HUES48 (cell line): ENCODE results near the gene MAPK6.
"Not testable (repeated sequence)": the region's sequence is repeated elsewhere in the genome, so short reads cannot be mapped to it uniquely, and the experiment has no call there.

Experiments used
- H3K27ac ChIP-seq: one replicate; pipeline ENCODE4 v1.7.0; 2013; ENCODE audit warnings: low read depth, low read length, inconsistent platforms
- H3K27me3 ChIP-seq: 2 replicates; pipeline ENCODE4 v1.6.1; 2013; ENCODE audit warnings: mild to moderate bottlenecking, low read length; ENCODE audit not compliant: control insufficient read depth, insufficient read depth
- H3K36me3 ChIP-seq: 2 replicates; pipeline ENCODE4 v1.6.1; 2013; ENCODE audit warnings: low read length; ENCODE audit not compliant: control insufficient read depth, insufficient read depth
- H3K4me1 ChIP-seq: 2 replicates; pipeline ENCODE4 v1.6.1; 2013; ENCODE audit warnings: mild to moderate bottlenecking, low read length; ENCODE audit not compliant: control insufficient read depth, insufficient read depth
- H3K4me3 ChIP-seq: 2 replicates; pipeline ENCODE4 v1.5.1; 2013; ENCODE audit warnings: mild to moderate bottlenecking, low read depth, low read length
- H3K9ac ChIP-seq: 2 replicates; pipeline ENCODE4 v1.6.1; 2013; ENCODE audit warnings: mild to moderate bottlenecking, low read depth, low read length, moderate library complexity
- H3K9me3 ChIP-seq: 2 replicates; pipeline ENCODE4 v1.6.1; 2013; ENCODE audit warnings: low read length; ENCODE audit not compliant: control insufficient read depth, insufficient read depth

The MAPK6 gene

GRCh38 chr15:52023169-52023922 lies 4.3 kb downstream of the MAPK6 start:
- Histone ChIP-seq H3K9me3 (no peaks in the 10 kb centered on the region), H3K27ac (peak overlapping the region; percentile 12), H3K27me3 (no peaks in the 10 kb centered on the region), H3K4me1 (peaks cover 24% of the 10 kb centered on the region), H3K4me3 (no peak overlapping the region), H3K36me3 (peaks cover under 1% of the 10 kb centered on the region; the same call in 1 of the 2 replicates), H3K9ac (no peak overlapping the region)

DNA sequence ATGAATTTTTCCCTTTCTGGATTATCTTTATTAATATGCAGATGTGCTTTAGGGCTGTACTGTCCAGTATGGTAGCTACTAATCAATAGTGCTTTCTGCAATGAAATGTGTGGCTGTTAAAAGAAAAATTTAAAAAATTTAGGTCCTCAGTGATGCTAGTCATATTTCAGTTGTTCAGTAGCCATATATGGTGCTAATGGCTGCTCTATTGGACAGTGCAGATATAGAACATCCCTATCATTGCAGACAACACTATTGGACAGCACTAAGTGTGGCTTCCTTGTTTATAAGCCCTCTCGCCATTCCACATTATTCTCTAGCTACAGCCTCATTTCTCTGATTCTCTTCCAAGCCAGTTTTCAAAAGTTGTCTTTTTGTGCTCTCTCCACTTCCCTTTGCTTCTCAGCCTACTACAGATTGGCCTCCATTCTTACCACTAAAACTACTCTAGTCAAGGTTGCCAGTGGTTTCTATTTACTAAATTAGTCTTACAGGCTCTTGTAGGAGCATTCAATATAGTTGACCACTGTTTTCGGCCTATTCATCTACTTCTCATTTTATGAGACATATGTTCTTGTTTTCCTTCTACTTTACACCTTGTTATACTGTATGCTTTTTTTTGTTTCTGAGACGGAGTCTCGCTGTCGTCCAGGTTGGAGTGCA lies 9.5 kb downstream of the MAPK6 start:
- Histone ChIP-seq H3K36me3 (peaks cover 6% of the 10 kb centered on the region; the same call in 1 of the 2 replicates), H3K27ac (no peak overlapping the region), H3K4me1 (peaks cover 11% of the 10 kb centered on the region)

GRCh38 chr15:52030010-52030409 lies 11.0 kb downstream of the MAPK6 start:
- H3K4me3 ChIP-seq, result no peak overlapping the region
- H3K36me3 ChIP-seq, result peaks cover 6% of the 10 kb centered on the region; the same call in 1 of the 2 replicates
- H3K9ac ChIP-seq, result no peak overlapping the region
- no peak overlapping the region for H3K27ac ChIP-seq
- no peaks in the 10 kb centered on the region for H3K27me3 ChIP-seq
- peaks cover 11% of the 10 kb centered on the region for H3K4me1 ChIP-seq
- no peaks in the 10 kb centered on the region for H3K9me3 ChIP-seq

More for the DNA sequence above, 9.5 kb downstream of the MAPK6 start:
- no peak overlapping the region for H3K9ac ChIP-seq
- H3K9me3 ChIP-seq, result no peaks in the 10 kb centered on the region
- H3K4me3 ChIP-seq, result no peak overlapping the region
- no peaks in the 10 kb centered on the region for H3K27me3 ChIP-seq

- Histone ChIP-seq H3K9ac (no peak overlapping the region), H3K9me3 (no peaks in the 10 kb centered on the region), H3K27ac (no peak overlapping the region), H3K27me3 (no peaks in the 10 kb centered on the region), H3K4me1 (peaks cover 11% of the 10 kb centered on the region), H3K36me3 (peaks cover 6% of the 10 kb centered on the region; the same call in 1 of the 2 replicates), H3K4me3 (no peak overlapping the region)
Measured at GRCh38 chr15:52031556-52031955, 12.5 kb downstream of the MAPK6 start.

- Histone ChIP-seq H3K4me1 (peaks cover 21% of the 10 kb centered on the region), H3K27ac (no peak overlapping the region), H3K9me3 (no peaks in the 10 kb centered on the region), H3K36me3 (no peaks in the 10 kb centered on the region), H3K27me3 (no peaks in the 10 kb centered on the region), H3K4me3 (no peak overlapping the region), H3K9ac (no peak overlapping the region)
Measured at GRCh38 chr15:52037889-52038505, 19.0 kb downstream of the MAPK6 start.

DNA sequence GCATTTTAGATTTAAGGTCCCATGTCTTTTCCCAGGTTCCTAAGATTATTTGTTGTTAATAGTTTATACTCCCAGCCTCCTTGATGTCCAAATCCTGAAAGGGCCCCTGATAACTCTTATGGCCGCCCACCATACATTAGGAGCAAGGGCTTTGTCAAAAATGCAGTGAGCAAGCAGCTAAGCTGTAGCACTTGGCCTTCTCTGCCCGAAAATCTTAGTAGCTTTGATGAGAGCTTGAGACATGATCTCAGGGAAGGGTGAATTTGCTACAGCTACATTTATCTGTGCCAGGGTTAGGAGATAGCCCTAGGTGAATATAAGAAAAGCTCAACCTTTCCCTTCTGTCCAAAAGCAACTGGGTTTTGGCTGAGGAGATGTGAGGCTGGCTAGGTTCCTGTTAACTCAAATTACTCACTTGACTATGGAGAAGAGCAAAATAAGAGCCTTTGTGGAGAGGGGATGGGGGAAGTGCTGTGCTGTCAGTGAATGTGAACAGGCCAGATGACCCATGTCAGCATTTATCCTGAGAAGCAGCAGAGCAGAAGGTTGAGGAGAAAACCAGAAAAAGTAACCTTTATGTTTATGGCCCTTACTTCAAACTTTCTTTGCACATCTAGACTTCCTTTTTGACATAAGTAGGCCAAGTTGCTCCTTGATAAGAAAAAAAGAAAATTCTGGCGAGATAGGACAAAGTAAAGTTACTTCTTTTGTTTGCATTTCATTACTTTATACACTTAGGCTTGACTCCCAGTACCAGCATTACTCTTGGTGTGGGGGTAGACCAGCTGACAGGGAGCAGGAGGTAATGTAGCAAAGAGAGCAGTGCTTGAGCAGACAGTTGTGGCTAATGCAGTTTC lies 21.1 kb downstream of the MAPK6 start:
- no peaks in the 10 kb centered on the region for H3K36me3 ChIP-seq
- H3K4me1 ChIP-seq, result peaks cover 24% of the 10 kb centered on the region
- no peak overlapping the region for H3K4me3 ChIP-seq
- H3K9me3 ChIP-seq, result no peaks in the 10 kb centered on the region
- no peaks in the 10 kb centered on the region for H3K27me3 ChIP-seq
- H3K9ac ChIP-seq, result no peak overlapping the region
- H3K27ac ChIP-seq, result peak overlapping the region; percentile 17

DNA sequence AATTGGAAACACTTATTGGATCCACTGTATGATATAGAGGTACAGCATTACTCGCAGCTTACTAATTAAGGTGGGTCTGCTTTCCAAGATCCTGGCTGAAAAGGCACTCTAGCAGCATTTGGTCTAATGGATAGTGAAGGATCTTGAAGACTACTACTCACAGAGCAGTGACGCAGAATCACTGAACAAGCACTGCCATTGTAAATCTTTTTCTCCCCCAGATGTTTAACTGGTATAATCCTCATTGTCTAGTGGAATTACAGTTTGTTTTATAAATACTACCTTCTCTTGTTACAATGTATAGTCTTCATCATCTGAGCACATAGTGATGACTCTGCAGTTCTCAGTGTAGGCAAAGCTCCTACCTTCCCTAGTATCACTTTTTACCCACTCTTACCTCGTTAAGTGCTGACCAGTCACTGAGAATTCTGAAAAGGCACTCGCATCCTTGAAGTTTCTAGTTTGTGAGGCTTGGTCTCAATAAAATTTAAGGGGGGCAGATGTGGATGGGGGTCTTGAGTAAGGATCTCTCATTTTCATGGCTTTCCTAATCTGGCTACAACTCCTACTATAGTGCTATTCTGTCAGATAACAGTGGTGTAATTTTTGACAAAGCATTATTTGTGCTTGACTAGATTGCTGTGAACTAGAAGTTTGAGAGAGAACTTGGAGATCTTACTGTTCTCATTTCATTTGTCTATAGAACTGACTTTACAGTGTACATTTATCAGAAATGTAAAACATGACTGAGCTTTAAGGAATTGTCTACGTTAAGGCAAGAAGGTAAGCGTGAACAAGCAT lies 23.2 kb downstream of the MAPK6 start:
- H3K27me3 ChIP-seq, result no peaks in the 10 kb centered on the region
- H3K27ac ChIP-seq, result no peak overlapping the region
- H3K9ac ChIP-seq, result no peak overlapping the region
- peaks cover 12% of the 10 kb centered on the region for H3K36me3 ChIP-seq
- peaks cover 32% of the 10 kb centered on the region for H3K4me1 ChIP-seq
- H3K9me3 ChIP-seq, result no peaks in the 10 kb centered on the region
- H3K4me3 ChIP-seq, result no peak overlapping the region

GRCh38 chr15:52045795-52046298 lies 26.8 kb downstream of the MAPK6 start:
- Histone ChIP-seq H3K4me1 (peaks cover 21% of the 10 kb centered on the region), H3K36me3 (peaks cover 32% of the 10 kb centered on the region)
- not testable (repeated sequence) for H3K27me3 ChIP-seq, H3K4me3 ChIP-seq, H3K27ac ChIP-seq, H3K9ac ChIP-seq, H3K9me3 ChIP-seq

GRCh38 chr15:52046552-52046951 lies 27.5 kb downstream of the MAPK6 start:
- H3K9ac ChIP-seq, H3K4me3 ChIP-seq, H3K27ac ChIP-seq, H3K27me3 ChIP-seq, H3K9me3 ChIP-seq: not testable (repeated sequence)
- Histone ChIP-seq H3K36me3 (peaks cover 35% of the 10 kb centered on the region), H3K4me1 (peaks cover 21% of the 10 kb centered on the region)

DNA sequence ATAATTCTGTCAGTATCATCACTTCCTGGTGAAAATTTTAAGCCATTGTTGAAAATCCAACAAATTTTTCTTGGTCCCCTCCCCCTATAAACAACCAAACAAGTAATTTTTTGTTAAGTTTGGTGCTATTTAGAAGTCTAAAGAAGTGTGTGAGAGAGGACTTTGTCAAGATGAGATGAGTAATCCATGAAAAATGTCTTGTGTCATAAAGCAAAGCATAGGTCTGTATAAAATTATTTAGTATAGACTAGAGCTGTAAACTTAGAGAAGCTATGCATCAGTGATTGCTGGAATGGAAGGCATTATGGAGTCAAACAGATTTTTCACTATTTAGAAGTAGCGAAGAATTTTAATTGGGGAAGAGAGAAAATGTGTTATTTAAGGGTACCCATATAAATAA lies 31.4 kb downstream of the MAPK6 start:
- H3K4me1 ChIP-seq, result peaks cover 5% of the 10 kb centered on the region
- no peak overlapping the region for H3K4me3 ChIP-seq
- peaks cover 63% of the 10 kb centered on the region for H3K36me3 ChIP-seq
- H3K27me3 ChIP-seq, result no peaks in the 10 kb centered on the region
- H3K27ac ChIP-seq, result no peak overlapping the region
- H3K9me3 ChIP-seq, result no peaks in the 10 kb centered on the region
- H3K9ac ChIP-seq, result no peak overlapping the region
